Ishikawa (cell line): ENCODE data around the gene LAMB3.

Experiments used
- CEBPB ChIP-seq: IDR thresholded peaks from 2 replicates; pipeline ENCODE4 v1.6.1; 2012
- CREB1 ChIP-seq: IDR thresholded peaks from 2 replicates; pipeline ENCODE4 v1.6.1; 2012; ENCODE audit warnings: low read depth
- EGR1 ChIP-seq: IDR thresholded peaks from 2 replicates; pipeline ENCODE4 v1.6.1; 2012
- EP300 ChIP-seq: IDR thresholded peaks from 2 replicates; pipeline ENCODE4 v1.6.1; 2012; ENCODE audit warnings: borderline replicate concordance
- FOXM1 ChIP-seq: IDR thresholded peaks from 2 replicates; pipeline ENCODE4 v1.6.1; 2012; ENCODE audit warnings: low read depth, borderline replicate concordance
- NFIC ChIP-seq: IDR thresholded peaks from 2 replicates; pipeline ENCODE4 v1.6.1; 2012
- RAD21 ChIP-seq: IDR thresholded peaks from 2 replicates; pipeline ENCODE4 v1.6.1; 2012; ENCODE audit warnings: low read depth
- TAF1 ChIP-seq: IDR thresholded peaks from 2 replicates; pipeline ENCODE4 v1.6.1; 2012; ENCODE audit warnings: low read depth, mild to moderate bottlenecking
- TCF12 ChIP-seq: IDR thresholded peaks from 2 replicates; pipeline ENCODE4 v1.6.1; 2012; ENCODE audit warnings: low read depth
- TEAD4 ChIP-seq: IDR thresholded peaks from 2 replicates; pipeline ENCODE4 v1.6.1; 2012
- YY1 ChIP-seq: IDR thresholded peaks from 2 replicates; pipeline ENCODE4 v1.6.1; 2012; ENCODE audit warnings: low read depth
- ZBTB7A ChIP-seq: IDR thresholded peaks from 2 replicates; pipeline ENCODE4 v1.6.1; 2012; ENCODE audit warnings: low read depth
- TF ChIP-seq, protein P1 (sequence below): IDR thresholded peaks from 2 replicates; pipeline ENCODE4 v1.6.1; 2012; ENCODE audit warnings: low read depth, mild to moderate bottlenecking
- TF ChIP-seq, protein P2 (sequence below): IDR thresholded peaks from 2 replicates; pipeline ENCODE4 v1.6.1; 2012
- TF ChIP-seq, protein P3 (sequence below): IDR thresholded peaks from 2 replicates; pipeline ENCODE4 v1.6.1; 2012

The LAMB3 gene

DNA sequence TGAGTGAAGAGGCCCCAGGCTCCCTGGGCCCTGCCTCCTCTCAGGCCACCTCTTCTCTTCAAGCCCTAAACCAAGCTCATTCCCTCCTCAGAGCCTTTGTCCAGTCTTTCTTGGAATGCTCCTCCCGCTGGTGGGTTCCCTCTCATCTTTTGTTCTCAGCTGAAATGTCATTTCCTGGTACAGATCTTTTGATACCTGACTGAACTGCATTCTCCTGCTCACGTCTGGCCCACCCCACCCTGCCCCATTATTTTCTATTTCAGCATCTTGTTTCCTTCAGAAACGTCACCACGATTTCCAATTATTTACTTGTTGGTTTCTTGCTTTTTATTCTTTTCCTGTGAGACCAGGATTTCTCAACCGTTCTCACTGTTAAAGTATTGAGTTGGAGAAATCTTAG, 16.4 kb downstream of the LAMB3 start:
- no peak for TF ChIP-seq TAF1
- no peak for TF ChIP-seq TEAD4
- TF ChIP-seq RAD21 = no peak
- TF ChIP-seq YY1 = no peak
- no peak for TF ChIP-seq TCF12
- no peak for TF ChIP-seq EP300
- TF ChIP-seq FOXM1 = no peak
- TF ChIP-seq, protein P1, sequence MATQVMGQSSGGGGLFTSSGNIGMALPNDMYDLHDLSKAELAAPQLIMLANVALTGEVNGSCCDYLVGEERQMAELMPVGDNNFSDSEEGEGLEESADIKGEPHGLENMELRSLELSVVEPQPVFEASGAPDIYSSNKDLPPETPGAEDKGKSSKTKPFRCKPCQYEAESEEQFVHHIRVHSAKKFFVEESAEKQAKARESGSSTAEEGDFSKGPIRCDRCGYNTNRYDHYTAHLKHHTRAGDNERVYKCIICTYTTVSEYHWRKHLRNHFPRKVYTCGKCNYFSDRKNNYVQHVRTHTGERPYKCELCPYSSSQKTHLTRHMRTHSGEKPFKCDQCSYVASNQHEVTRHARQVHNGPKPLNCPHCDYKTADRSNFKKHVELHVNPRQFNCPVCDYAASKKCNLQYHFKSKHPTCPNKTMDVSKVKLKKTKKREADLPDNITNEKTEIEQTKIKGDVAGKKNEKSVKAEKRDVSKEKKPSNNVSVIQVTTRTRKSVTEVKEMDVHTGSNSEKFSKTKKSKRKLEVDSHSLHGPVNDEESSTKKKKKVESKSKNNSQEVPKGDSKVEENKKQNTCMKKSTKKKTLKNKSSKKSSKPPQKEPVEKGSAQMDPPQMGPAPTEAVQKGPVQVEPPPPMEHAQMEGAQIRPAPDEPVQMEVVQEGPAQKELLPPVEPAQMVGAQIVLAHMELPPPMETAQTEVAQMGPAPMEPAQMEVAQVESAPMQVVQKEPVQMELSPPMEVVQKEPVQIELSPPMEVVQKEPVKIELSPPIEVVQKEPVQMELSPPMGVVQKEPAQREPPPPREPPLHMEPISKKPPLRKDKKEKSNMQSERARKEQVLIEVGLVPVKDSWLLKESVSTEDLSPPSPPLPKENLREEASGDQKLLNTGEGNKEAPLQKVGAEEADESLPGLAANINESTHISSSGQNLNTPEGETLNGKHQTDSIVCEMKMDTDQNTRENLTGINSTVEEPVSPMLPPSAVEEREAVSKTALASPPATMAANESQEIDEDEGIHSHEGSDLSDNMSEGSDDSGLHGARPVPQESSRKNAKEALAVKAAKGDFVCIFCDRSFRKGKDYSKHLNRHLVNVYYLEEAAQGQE = no peak
- TF ChIP-seq EGR1 = no peak
- TF ChIP-seq ZBTB7A = no peak
- TF ChIP-seq, protein P2, sequence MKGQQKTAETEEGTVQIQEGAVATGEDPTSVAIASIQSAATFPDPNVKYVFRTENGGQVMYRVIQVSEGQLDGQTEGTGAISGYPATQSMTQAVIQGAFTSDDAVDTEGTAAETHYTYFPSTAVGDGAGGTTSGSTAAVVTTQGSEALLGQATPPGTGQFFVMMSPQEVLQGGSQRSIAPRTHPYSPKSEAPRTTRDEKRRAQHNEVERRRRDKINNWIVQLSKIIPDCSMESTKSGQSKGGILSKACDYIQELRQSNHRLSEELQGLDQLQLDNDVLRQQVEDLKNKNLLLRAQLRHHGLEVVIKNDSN = no peak
- TF ChIP-seq CEBPB = no peak
- no peak for TF ChIP-seq CREB1
- no peak for TF ChIP-seq NFIC
- TF ChIP-seq, protein P3, sequence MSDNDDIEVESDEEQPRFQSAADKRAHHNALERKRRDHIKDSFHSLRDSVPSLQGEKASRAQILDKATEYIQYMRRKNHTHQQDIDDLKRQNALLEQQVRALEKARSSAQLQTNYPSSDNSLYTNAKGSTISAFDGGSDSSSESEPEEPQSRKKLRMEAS = no peak

DNA sequence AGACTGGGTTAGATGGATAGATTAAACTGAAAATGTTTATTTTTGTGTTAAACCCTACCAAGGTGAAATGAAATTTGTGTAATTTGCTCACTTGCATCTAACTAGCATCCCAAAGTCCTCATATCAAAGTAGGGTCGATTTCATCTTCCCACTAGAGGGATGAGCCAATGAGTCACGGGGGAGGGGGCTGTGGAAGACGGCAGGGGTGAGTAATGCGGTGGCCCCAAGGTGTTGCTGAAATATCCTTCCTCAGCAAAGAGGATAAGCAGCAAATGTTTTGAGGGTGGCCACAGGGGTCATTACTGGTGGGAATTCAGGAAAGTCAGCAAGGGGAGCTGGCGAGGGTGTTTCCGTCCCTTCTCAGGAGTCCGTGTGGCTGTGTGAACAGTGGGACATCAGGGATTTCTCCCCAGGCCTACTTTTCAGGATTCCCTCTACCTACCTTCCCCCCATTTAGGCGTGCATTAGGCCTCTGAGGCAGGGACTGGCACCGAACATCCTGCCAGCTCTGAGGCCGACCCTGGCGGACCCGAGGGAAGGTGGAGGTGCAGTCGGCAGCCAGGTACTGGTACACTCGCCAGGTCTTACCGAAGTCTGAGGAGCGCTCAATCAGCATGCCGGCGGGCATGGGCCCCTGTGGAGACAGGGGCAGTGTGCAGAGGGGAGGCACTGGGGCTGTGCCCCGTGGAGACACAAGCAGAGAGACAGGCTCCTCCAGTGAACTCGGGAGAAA, 18.1 kb downstream of the LAMB3 start:
- TF ChIP-seq RAD21 = no peak
- no peak for TF ChIP-seq YY1
- no peak for TF ChIP-seq FOXM1
- TF ChIP-seq, protein P3 = no peak

DNA sequence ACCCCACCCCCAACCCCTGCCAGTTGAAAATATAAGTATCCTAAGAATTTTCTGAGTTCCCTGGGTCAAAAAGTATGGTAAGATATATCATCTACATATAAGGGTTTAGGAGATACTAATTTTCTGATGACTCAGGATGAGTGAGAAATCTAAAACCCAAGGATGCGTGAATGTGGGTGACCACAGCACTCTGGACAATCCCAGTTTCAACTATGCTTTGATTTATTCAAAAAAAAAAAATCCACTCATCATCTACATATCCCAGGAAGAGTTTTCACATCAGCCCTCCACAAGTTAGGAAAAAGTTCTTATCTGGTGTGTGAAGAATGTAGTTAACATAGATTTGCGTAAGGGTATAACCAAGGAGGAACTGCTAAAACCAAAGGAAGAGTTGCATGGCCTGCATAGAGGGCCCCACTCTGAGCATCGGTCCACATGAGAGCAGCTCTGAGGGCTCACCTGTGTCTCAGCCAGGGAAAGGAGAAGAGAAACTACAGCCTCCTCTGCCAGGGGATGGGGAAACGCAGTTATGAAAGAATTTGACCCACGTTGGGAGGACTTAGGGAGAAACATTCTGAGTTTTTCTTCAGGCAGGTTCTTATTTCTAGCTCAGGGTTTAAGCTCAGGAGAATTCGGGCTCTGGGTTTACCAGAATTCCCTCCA, 18.8 kb downstream of the LAMB3 start:
- TF ChIP-seq ZBTB7A = no peak
- no peak for TF ChIP-seq TCF12
- no peak for TF ChIP-seq CREB1
- TF ChIP-seq CEBPB = no peak
- no peak for TF ChIP-seq NFIC
- no peak for TF ChIP-seq EGR1
- TF ChIP-seq, protein P2 = no peak
- TF ChIP-seq TAF1 = no peak
- TF ChIP-seq, protein P1 = no peak
- TF ChIP-seq YY1 = no peak
- no peak for TF ChIP-seq EP300
- TF ChIP-seq RAD21 = no peak
- no peak for TF ChIP-seq TEAD4
- TF ChIP-seq FOXM1 = no peak
- TF ChIP-seq, protein P3 = no peak

DNA sequence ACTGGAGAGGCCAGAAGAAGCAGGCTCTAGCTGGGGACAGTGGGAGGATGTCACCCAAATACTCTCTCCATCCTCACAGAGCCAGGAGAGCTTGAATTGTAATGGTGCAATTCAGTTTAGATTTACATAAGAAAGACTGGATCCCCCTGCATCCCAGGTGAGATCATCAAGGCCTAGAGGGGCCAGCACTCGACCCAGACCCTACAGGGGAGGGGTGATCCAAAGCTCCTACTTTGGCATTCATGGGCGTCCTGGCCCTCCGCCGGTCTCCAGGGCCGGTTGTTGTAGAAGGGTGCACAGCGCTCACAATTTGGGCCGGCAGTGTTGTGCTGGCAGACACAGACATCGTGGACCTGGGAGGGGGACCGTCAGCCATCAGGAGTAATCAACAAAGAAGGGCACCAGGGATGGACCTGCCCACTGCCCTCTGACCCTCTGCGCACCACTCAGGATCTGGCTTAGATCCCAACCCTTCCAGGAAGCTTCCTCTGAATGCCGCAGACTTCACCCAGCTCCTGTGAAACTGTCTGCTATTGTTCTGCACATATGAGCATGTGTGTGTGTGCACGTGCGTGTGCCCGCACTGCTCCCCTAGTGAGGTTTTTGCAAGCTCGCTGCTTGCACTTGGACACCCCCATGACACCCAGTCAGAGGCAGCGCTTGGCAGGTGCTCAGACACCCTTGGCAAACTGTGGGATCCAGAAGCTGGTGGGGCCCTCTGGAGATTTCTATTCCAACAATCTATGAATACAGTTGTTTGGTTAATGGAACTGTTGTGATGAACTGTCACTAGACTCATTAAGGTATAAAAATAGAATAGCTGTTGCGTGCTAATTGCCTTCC, 21.6 kb downstream of the LAMB3 start:
- TF ChIP-seq CEBPB = no peak

DNA sequence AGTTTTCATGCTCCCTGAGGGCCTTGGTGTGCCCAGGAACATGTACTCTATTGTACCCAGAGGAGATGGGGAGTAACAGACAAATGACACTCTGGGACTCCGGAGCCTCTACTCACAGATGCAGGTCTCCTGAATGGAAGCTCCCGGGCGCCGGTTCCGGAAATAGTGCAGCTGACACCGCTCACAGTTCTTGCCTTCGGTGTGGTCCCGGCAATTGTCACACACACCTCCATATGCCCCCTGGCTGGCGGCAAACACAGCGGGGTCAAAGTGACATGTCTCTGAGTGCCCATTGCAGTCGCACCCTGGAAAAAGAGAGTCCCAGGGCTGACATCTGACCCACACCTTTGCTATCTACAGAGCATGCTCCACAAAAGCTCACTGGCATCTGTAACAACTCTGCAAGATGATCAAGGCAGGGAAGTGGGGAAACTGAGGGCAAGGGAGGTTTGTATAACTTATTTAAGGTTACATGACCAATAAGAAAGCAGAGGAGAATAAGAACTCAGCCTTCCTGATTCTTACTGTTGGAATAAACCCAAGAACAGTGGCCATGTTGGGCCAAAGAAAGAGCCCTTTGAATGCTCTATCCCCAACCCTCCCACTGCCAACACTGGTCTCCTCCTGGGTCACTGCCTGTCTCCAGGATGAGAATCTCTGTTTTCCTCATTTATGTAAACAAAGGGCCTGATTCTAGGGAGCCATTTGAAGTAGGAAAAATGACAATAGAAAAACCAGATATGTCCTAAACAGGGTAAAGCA, 22.4 kb downstream of the LAMB3 start:
- TF ChIP-seq TEAD4 = no peak
- TF ChIP-seq CEBPB = no peak
- TF ChIP-seq, protein P3 = no peak
- TF ChIP-seq CREB1 = no peak
- TF ChIP-seq EP300 = no peak
- no peak for TF ChIP-seq TCF12
- TF ChIP-seq EGR1 = no peak
- TF ChIP-seq, protein P1 = no peak
- TF ChIP-seq YY1 = no peak
- TF ChIP-seq, protein P2 = no peak
- TF ChIP-seq RAD21 = no peak
- TF ChIP-seq NFIC = no peak
- no peak for TF ChIP-seq ZBTB7A
- no peak for TF ChIP-seq TAF1
- no peak for TF ChIP-seq FOXM1
